Breast epithelium (tissue), 4 donors: ENCODE data around the gene ZIC5. TPM values are rescaled to one million over a fixed set of nuclear protein-coding genes. Genes with fewer than 3 reads are reported as not detected.
A peak's percentile ranks its signal among the peaks of the same experiment; 100 is the strongest.

ENCODE experiments used
- DNase-seq, 2 donors: peaks; one replicate each; pipeline ENCODE4 v3.0.0-alpha.2; 2019; ENCODE audit warnings: low spot score in 2 of 2
- H3K27ac ChIP-seq, 2 donors: fragments of 200-600 bp; sonication (generic) in 1 of 2; one replicate each; pipeline ENCODE4 v1.5.1; 2016 to 2019; ENCODE audit warnings: mild to moderate bottlenecking in 1 of 2
- H3K27me3 ChIP-seq, 2 donors: fragments of 200-600 bp; sonication (generic) in 1 of 2; one replicate each; pipeline versions ENCODE4 v1.5.1 to v1.6.0; 2017 to 2019; ENCODE audit warnings: control low read depth in 1 of 2, mild to moderate bottlenecking in 1 of 2
- H3K36me3 ChIP-seq: fragments of 200-600 bp; one replicate; pipeline ENCODE4 v1.5.1; 2019
- H3K4me1 ChIP-seq, 2 donors: fragments of 200-600 bp; sonication (generic); one replicate each; pipeline ENCODE4 v1.5.1; 2016 to 2019; ENCODE audit warnings: control low read depth in 1 of 2
- H3K4me3 ChIP-seq, 3 donors: fragments of 200-600 bp; sonication (generic); 1 replicate in 2 of 3; 2 replicates in 1 of 3; pipeline ENCODE4 v1.5.1; 2016 to 2019; ENCODE audit warnings: mild to moderate bottlenecking in 3 of 3, moderate library complexity in 2 of 3
- H3K9me3 ChIP-seq, 2 donors: fragments of 200-600 bp; sonication (generic) in 1 of 2; one replicate each; pipeline ENCODE4 v1.5.1; 2016 to 2019; ENCODE audit warnings: control low read depth in 1 of 2
- CTCF ChIP-seq, 3 donors: fragments of 450-650 bp; IDR thresholded peaks; one replicate each; pipeline ENCODE4 v1.5.1; 2016 to 2017; ENCODE audit warnings: antibody characterized with exemption in 3 of 3, mild to moderate bottlenecking in 3 of 3, moderate library complexity in 3 of 3
- POLR2A ChIP-seq: fragments of 450-650 bp; IDR thresholded peaks from one replicate; pipeline ENCODE4 v1.6.1; 2016; ENCODE audit warnings: antibody characterized with exemption, mild to moderate bottlenecking, moderate library complexity
- POLR2AphosphoS5 ChIP-seq, 3 donors: sonication (generic); formaldehyde crosslinking; IDR thresholded peaks; one replicate each; pipeline ENCODE4 v1.6.1; 2017; ENCODE audit warnings: antibody characterized with exemption in 3 of 3
- intact Hi-C: fragments of 100-400 bp; cut with DNase I; formaldehyde crosslinking; loops from one replicate; pipeline ENCODE4 v1.15.1; 2023; ENCODE audit warnings: low total_unique reads
- total RNA-seq, 3 donors: library from RNA; depleted of rRNA; stranded (reverse); fragments of >200 nt; gene quantifications; one replicate each; pipeline ENCODE4 v1.1.0, GENCODE V29; 2016

The ZIC5 gene
- total RNA-seq, 3 donors from 2014 or later: not detected

GRCh38 chr13:99990126-99990977 lies 18.8 kb upstream of the ZIC5 start:
- H3K36me3 ChIP-seq: no peaks in the 10 kb centered on the region
- intact Hi-C loops: no loop called here
- peaks cover 14 to 99% of the 10 kb centered on the region in 2 donors for H3K27me3 ChIP-seq

GRCh38 chr13:99989276-99990125 lies 17.9 kb upstream of the ZIC5 start:
- TF ChIP-seq CTCF (IDR thresholded peaks at IDR 0.05): no peak
- no peak for TF ChIP-seq POLR2A
- peaks cover 17 to 98% of the 10 kb centered on the region in 2 donors for H3K27me3 ChIP-seq
- no peaks in the 10 kb centered on the region for H3K36me3 ChIP-seq
- H3K4me1 ChIP-seq: no peaks in the 10 kb centered on the region
- H3K4me3 ChIP-seq: peak overlapping the region in 1 of 3 donors; percentile 12
- no peaks in the 10 kb centered on the region for H3K9me3 ChIP-seq
- intact Hi-C loops: no loop called here
- H3K27ac ChIP-seq: no peak overlapping the region
- DNase-seq: no peak

More at GRCh38 chr13:99990126-99990977, 18.8 kb upstream of the ZIC5 start:
- Histone ChIP-seq H3K27ac (no peak overlapping the region), H3K9me3 (no peaks in the 10 kb centered on the region), H3K4me1 (no peaks in the 10 kb centered on the region), H3K4me3 (no peak overlapping the region)
- DNase-seq: no peak
- TF ChIP-seq POLR2AphosphoS5 (IDR thresholded peaks at IDR 0.05) (no peak), POLR2A (no peak), CTCF (IDR thresholded peaks at IDR 0.05) (no peak)

GRCh38 chr13:99988529-99989275 lies 17.1 kb upstream of the ZIC5 start:
- TF ChIP-seq POLR2AphosphoS5 (IDR thresholded peaks at IDR 0.05) (no peak), CTCF (IDR thresholded peaks at IDR 0.05) (no peak), POLR2A (no peak)
- H3K4me3 ChIP-seq: peak overlapping the region in 1 of 3 donors; percentile 12
- DNase-seq: no peak
- no peak overlapping the region for H3K27ac ChIP-seq
- intact Hi-C loops: no loop called here
- H3K4me1 ChIP-seq: no peaks in the 10 kb centered on the region
- H3K36me3 ChIP-seq: no peaks in the 10 kb centered on the region
- peaks cover 17 to 98% of the 10 kb centered on the region in 2 donors for H3K27me3 ChIP-seq
- no peaks in the 10 kb centered on the region for H3K9me3 ChIP-seq

GRCh38 chr13:99987154-99988019 lies 15.8 kb upstream of the ZIC5 start:
- Histone ChIP-seq H3K9me3 (no peaks in the 10 kb centered on the region), H3K4me1 (no peaks in the 10 kb centered on the region), H3K36me3 (no peaks in the 10 kb centered on the region), H3K4me3 (no peak overlapping the region), H3K27me3 (peaks cover 20 to 98% of the 10 kb centered on the region in 2 donors), H3K27ac (no peak overlapping the region)
- intact Hi-C loops: no loop called here
- TF ChIP-seq CTCF (IDR thresholded peaks at IDR 0.05) (no peak), POLR2AphosphoS5 (IDR thresholded peaks at IDR 0.05) (no peak), POLR2A (no peak)
- DNase-seq: no peak
